GM19239 (cell line): ENCODE data around the gene SLC12A7.

Source experiments
- DNase-seq: peaks from one replicate; pipeline ENCODE4 v3.0.0; 2011; ENCODE audit warnings: low spot score; ENCODE audit not compliant: insufficient read length
- FAIRE-seq: peaks from 2 replicates; lab custom pipeline; 2011; peaks lifted over from hg19 to GRCh38; lab: Jason Lieb, UNC

Gene SLC12A7

DNA sequence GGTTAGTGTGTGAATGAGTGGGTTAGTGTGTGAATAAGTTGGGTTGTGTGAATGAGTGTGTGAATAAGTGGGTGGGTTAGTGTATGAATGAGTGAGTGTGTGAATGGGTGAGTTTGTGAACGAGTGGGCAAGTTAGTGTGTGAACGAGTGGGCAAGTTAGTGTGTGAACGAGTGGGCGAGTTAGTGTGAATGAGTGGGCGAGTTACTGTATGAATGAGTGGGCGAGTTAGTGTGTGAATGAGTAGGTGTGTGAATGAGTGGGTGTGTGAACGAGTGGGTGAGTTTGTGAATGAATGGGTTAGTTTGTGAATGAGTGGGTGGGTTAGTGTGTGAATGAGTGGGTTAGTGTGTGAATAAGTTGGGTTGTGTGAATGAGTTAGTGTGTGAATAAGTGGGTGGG is 68.5 kb downstream of the SLC12A7 start:
- no peak for DNase-seq
- FAIRE-seq: no peak

GRCh38 chr5:1042626-1043025 is 69.2 kb downstream of the SLC12A7 start:
- FAIRE-seq (no peak), DNase-seq (no peak)

- FAIRE-seq (no peak), DNase-seq (no peak)
Observed at GRCh38 chr5:1041225-1042143, 70.4 kb downstream of the SLC12A7 start.

DNA sequence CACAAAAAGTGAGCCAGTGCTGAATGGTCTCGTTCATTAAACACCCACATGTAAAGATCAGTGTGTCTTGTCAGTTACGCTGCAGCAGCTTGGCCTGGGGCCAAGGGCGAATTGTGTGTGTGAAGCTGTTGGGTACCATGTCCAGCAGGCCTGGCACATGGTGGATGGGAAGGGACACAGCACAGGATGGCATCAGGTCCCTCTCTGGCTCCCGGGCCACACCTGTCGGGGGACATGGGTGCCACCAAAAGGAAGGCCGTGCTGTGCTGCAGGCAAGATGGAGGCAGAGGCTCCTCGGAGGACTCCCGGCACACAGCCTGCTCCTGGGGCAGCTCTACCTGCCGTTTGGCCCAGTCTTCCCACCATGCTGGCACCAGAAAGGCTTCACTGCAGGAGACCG is 71.3 kb downstream of the SLC12A7 start:
- FAIRE-seq: no peak
- no peak for DNase-seq

DNA sequence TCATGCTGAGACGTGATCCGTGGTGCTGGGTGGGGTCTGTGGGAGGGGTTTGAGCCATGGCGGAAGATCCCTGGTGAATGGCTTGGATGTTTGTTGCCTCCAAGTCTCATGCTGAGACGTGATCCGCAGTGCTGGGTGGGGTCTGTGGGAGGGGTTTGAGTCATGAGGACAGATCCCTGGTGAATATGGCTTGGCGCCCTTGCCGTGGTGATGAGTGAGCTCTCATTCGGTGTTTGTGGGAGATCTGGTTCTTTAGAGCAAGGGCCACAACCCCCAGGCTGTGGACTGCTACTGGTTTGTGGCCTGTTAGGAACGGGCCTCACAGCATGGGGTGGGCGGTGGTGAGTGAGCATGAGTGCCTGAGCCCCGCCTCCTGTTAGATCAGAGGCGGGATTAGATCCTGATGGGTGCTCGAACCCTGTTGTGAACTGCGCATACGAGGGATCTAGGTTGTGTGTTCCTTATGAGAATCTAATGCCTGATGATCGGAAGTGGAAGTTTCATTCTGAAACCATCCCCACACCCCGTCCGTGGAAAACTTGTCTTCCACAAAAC is 72.1 kb downstream of the SLC12A7 start:
- FAIRE-seq: no peak
- no peak for DNase-seq

GRCh38 chr5:1039210-1039548 is 72.7 kb downstream of the SLC12A7 start:
- no peak for DNase-seq
- FAIRE-seq: no peak

- FAIRE-seq: no peak
- no peak for DNase-seq
Observed at GRCh38 chr5:1038417-1039209, 73.2 kb downstream of the SLC12A7 start.

GRCh38 chr5:1037671-1038416 is 74.0 kb downstream of the SLC12A7 start:
- FAIRE-seq: no peak

GRCh38 chr5:1037123-1037670 is 74.7 kb downstream of the SLC12A7 start:
- FAIRE-seq: no peak
- DNase-seq: no peak

More at GRCh38 chr5:1037671-1038416, 74.0 kb downstream of the SLC12A7 start:
- no peak for DNase-seq

GRCh38 chr5:1036504-1037122 is 75.2 kb downstream of the SLC12A7 start:
- FAIRE-seq (no peak), DNase-seq (no peak)

GRCh38 chr5:1035421-1036405 is 76.2 kb downstream of the SLC12A7 start:
- no peak for FAIRE-seq
- no peak for DNase-seq

DNA sequence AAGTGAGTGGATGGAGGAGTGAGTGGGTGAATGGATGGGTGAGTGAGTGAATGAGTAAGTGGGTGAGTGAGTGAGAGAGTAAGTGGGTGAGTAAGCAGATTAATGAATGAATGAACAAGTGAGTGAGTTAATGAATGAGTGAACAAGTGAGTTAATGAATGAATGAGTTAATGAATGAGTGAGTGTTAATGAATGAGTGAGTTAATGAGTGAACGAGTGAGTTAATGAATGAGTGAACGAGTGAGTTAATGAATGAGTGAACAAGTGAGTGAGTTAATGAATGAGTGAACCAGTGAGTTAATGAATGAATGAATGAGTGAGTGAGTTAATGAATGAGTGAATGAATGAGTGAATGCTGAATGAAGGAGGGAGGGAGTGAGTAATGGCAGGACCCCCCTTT is 76.9 kb downstream of the SLC12A7 start:
- DNase-seq (no peak), FAIRE-seq (no peak)

DNA sequence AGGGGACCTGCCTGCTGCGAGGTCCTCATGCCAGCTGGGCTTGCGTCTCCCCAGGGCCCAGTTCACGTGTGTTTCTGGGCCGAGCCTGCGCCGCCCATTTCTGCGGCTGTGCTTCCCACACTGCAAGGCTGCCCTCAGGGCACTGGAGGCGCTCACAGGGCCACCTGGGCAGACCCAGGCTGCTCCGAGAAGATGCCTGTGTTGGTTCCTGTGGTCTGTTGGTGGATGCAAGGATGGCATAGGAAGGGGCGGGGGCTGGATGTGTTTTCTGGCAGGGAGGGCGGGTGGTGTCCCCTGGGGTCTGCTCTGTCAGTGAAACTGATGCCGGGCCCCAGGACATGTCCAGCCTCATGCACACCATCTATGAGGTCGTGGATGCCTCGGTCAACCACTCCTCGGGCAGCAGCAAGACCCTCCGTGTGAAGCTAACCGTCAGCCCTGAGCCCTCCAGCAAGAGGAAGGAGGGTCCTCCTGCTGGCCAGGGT is 77.4 kb downstream of the SLC12A7 start:
- DNase-seq: no peak
- FAIRE-seq: no peak

DNA sequence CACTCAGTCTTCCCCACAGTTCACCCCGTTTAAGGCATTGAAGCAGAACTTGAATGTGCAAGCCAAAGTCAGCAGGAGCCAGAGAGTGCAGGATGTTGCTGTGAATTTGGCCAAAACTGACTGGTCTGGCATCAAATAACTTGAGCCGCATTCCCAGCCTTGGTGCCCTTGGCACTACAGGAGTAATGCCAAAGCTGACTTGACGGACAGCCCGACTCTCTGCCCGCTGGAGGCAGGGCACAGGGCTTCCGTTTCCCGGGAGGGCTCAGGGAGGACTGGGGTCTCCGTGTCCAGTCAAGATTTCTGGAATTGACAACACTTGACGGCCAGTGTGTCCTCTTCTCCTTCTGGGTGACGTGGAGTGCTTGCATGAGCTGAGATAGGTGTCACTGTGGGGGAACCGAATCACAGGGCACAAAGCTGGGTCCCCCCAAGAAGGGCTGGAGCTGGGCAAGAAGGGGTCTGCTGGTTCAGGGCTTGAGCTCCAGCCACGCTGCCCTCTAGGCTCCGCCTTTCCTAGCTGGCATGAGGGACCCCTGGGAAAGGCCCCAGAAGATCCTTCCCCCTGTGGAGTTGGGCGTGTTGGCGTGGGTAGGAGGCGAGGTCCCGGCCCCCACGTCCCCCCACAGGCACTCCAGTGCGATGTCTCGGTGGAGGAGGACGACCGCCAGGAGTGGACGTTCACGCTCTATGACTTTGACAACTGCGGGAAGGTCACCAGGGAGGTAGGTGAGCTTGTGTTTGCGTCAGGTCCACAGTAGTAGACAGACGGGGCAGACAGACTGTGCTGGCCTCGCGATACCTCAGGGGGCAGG is 78.0 kb downstream of the SLC12A7 start:
- no peak for FAIRE-seq
- no peak for DNase-seq

DNA sequence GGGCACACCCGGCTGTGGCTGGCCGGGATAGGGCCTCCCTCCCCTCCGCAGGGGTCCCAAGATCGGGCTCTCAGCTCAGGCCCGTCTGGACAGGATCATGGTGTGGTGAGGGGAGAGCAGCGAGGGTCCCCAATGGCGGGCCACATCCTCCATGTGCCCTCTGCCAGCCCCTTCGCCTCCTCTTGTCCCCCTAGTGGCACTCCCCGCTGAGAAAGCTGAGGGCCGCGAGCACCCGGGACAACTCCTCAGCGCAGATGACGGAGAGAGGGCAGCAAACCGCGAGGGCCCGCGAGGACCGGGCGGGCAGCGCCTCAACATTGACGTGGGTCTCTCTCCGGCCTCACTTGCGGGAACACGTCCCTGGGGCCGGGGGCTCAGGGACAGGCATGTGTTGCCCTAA is 78.7 kb downstream of the SLC12A7 start:
- DNase-seq (no peak), FAIRE-seq (no peak)

DNA sequence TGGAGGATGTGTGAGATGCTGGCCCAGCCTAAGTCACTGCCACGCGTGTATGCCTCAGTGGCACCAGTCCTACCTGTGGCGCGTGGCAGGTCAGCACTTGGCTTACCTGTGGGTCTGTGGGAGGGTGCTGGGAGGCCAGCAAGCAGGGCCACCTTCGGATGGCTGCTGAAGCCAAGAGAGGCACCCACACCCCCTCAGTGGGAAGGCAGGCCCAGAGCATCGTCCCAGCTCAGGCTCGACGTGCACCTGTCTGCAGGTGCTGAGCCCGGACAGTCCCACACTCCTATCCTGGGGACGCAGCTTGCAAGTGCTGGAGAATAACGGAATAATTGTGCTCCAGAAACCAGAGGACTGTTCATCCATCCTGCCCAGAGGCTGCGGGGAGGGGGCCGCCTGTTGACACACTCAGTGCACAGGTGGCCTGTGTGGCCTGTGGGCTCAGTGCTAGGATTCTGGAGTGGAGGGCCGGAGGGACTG is 79.3 kb downstream of the SLC12A7 start:
- no peak for DNase-seq
- no peak for FAIRE-seq

GRCh38 chr5:1032011-1032410 is 79.9 kb downstream of the SLC12A7 start:
- FAIRE-seq (no peak), DNase-seq (no peak)
